Breast epithelium (tissue), 4 donors: ENCODE results near the gene MAT1A. TPM values are rescaled to one million over a fixed set of nuclear protein-coding genes. Genes with fewer than 3 reads are reported as not detected.
"Not testable (repeated sequence)": the region's sequence is repeated elsewhere in the genome, so short reads cannot be mapped to it uniquely, and the experiment has no call there.

Experiments used
- DNase-seq, 2 donors: peaks; one replicate each; pipeline ENCODE4 v3.0.0-alpha.2; 2019; ENCODE audit warnings: low spot score in 2 of 2
- H3K27ac ChIP-seq, 2 donors: fragments of 200-600 bp; sonication (generic) in 1 of 2; one replicate each; pipeline ENCODE4 v1.5.1; 2016 to 2019; ENCODE audit warnings: mild to moderate bottlenecking in 1 of 2
- H3K27me3 ChIP-seq, 2 donors: fragments of 200-600 bp; sonication (generic) in 1 of 2; one replicate each; pipeline versions ENCODE4 v1.5.1 to v1.6.0; 2017 to 2019; ENCODE audit warnings: control low read depth in 1 of 2, mild to moderate bottlenecking in 1 of 2
- H3K36me3 ChIP-seq: fragments of 200-600 bp; one replicate; pipeline ENCODE4 v1.5.1; 2019
- H3K4me1 ChIP-seq, 2 donors: fragments of 200-600 bp; sonication (generic); one replicate each; pipeline ENCODE4 v1.5.1; 2016 to 2019; ENCODE audit warnings: control low read depth in 1 of 2
- H3K4me3 ChIP-seq, 3 donors: fragments of 200-600 bp; sonication (generic); 1 replicate in 2 of 3; 2 replicates in 1 of 3; pipeline ENCODE4 v1.5.1; 2016 to 2019; ENCODE audit warnings: mild to moderate bottlenecking in 3 of 3, moderate library complexity in 2 of 3
- H3K9me3 ChIP-seq, 2 donors: fragments of 200-600 bp; sonication (generic) in 1 of 2; one replicate each; pipeline ENCODE4 v1.5.1; 2016 to 2019; ENCODE audit warnings: control low read depth in 1 of 2
- CTCF ChIP-seq, 3 donors: fragments of 450-650 bp; IDR thresholded peaks; one replicate each; pipeline ENCODE4 v1.5.1; 2016 to 2017; ENCODE audit warnings: antibody characterized with exemption in 3 of 3, mild to moderate bottlenecking in 3 of 3, moderate library complexity in 3 of 3
- POLR2A ChIP-seq: fragments of 450-650 bp; IDR thresholded peaks from one replicate; pipeline ENCODE4 v1.6.1; 2016; ENCODE audit warnings: antibody characterized with exemption, mild to moderate bottlenecking, moderate library complexity
- POLR2AphosphoS5 ChIP-seq, 3 donors: sonication (generic); formaldehyde crosslinking; IDR thresholded peaks; one replicate each; pipeline ENCODE4 v1.6.1; 2017; ENCODE audit warnings: antibody characterized with exemption in 3 of 3
- intact Hi-C: fragments of 100-400 bp; cut with DNase I; formaldehyde crosslinking; loops from one replicate; pipeline ENCODE4 v1.15.1; 2023; ENCODE audit warnings: low total_unique reads
- total RNA-seq, 3 donors: library from RNA; depleted of rRNA; stranded (reverse); fragments of >200 nt; gene quantifications; one replicate each; pipeline ENCODE4 v1.1.0, GENCODE V29; 2016

The MAT1A gene
- total RNA-seq, 3 donors from 2014 or later: 0.29 to 0.98 TPM; not detected in 1

- no peaks in the 10 kb centered on the region for H3K9me3 ChIP-seq
- TF ChIP-seq POLR2AphosphoS5 (IDR thresholded peaks at IDR 0.05): no peak
- no peak for TF ChIP-seq POLR2A
- no peak for TF ChIP-seq CTCF (IDR thresholded peaks at IDR 0.05)
- no peak overlapping the region for H3K27ac ChIP-seq
- H3K36me3 ChIP-seq: no peaks in the 10 kb centered on the region
- intact Hi-C loops: loop anchor here (10.0 kb wide), 1 partner anchor 985 kb away; no protein-coding TSS in a partner anchor
- no peaks in the 10 kb centered on the region for H3K27me3 ChIP-seq
- DNase-seq: no peak
- H3K4me1 ChIP-seq: no peaks in the 10 kb centered on the region
- no peak overlapping the region for H3K4me3 ChIP-seq
These were observed 29.9 kb upstream of the MAT1A start for GRCh38 chr10:80319318-80319717.

- TF ChIP-seq POLR2AphosphoS5 (IDR thresholded peaks at IDR 0.05): no peak
- no peak for TF ChIP-seq CTCF (IDR thresholded peaks at IDR 0.05)
- TF ChIP-seq POLR2A: no peak
- H3K4me1 ChIP-seq: no peaks in the 10 kb centered on the region
- H3K27ac ChIP-seq: no peak overlapping the region
- intact Hi-C loops: loop anchor here (10.0 kb wide), 1 partner anchor 986 kb away; no protein-coding TSS in a partner anchor
- no peaks in the 10 kb centered on the region for H3K36me3 ChIP-seq
- no peak for DNase-seq
- H3K9me3 ChIP-seq: no peaks in the 10 kb centered on the region
- H3K27me3 ChIP-seq: no peaks in the 10 kb centered on the region
- no peak overlapping the region for H3K4me3 ChIP-seq
These were observed 29.3 kb upstream of the MAT1A start for GRCh38 chr10:80318742-80319141.

- no peaks in the 10 kb centered on the region for H3K36me3 ChIP-seq
- no peak for DNase-seq
- intact Hi-C loops: loop anchor here (10.0 kb wide), 1 partner anchor 989 kb away; no protein-coding TSS in a partner anchor
- H3K27me3 ChIP-seq: no peaks in the 10 kb centered on the region
- TF ChIP-seq POLR2AphosphoS5 (IDR thresholded peaks at IDR 0.05) (no peak), CTCF (IDR thresholded peaks at IDR 0.05) (no peak), POLR2A (no peak)
- H3K27ac ChIP-seq: no peak overlapping the region
- H3K4me3 ChIP-seq: no peak overlapping the region
- no peaks in the 10 kb centered on the region for H3K9me3 ChIP-seq
- no peaks in the 10 kb centered on the region for H3K4me1 ChIP-seq
These were observed 25.9 kb upstream of the MAT1A start for GRCh38 chr10:80315391-80315790.

GRCh38 chr10:80313523-80313922 is 24.1 kb upstream of the MAT1A start:
- Histone ChIP-seq H3K36me3 (no peaks in the 10 kb centered on the region), H3K27me3 (no peaks in the 10 kb centered on the region), H3K27ac (no peak overlapping the region), H3K9me3 (no peaks in the 10 kb centered on the region), H3K4me1 (no peaks in the 10 kb centered on the region), H3K4me3 (no peak overlapping the region)
- DNase-seq: no peak
- intact Hi-C loops: loop anchor here (10.0 kb wide), 1 partner anchor 991 kb away; no protein-coding TSS in a partner anchor
- TF ChIP-seq CTCF (IDR thresholded peaks at IDR 0.05) (no peak), POLR2AphosphoS5 (IDR thresholded peaks at IDR 0.05) (no peak), POLR2A (no peak)

GRCh38 chr10:80305989-80306388 is 16.5 kb upstream of the MAT1A start:
- H3K4me3 ChIP-seq, H3K9me3 ChIP-seq, H3K4me1 ChIP-seq, H3K27ac ChIP-seq, intact Hi-C loops, H3K36me3 ChIP-seq, H3K27me3 ChIP-seq, DNase-seq: not testable (repeated sequence)

- no peaks in the 10 kb centered on the region for H3K4me1 ChIP-seq
- intact Hi-C loops: no loop called here
These were observed 7.5 kb upstream of the MAT1A start for GRCh38 chr10:80296942-80297341.

More at GRCh38 chr10:80296942-80297341, 7.5 kb upstream of the MAT1A start:
- Histone ChIP-seq H3K4me3 (no peak overlapping the region), H3K36me3 (no peaks in the 10 kb centered on the region), H3K27me3 (no peaks in the 10 kb centered on the region), H3K9me3 (no peaks in the 10 kb centered on the region), H3K27ac (no peak overlapping the region)
- TF ChIP-seq POLR2A (no peak), CTCF (IDR thresholded peaks at IDR 0.05) (no peak), POLR2AphosphoS5 (IDR thresholded peaks at IDR 0.05) (no peak)
- no peak for DNase-seq
